ENCODE results near the gene RASGRP3. TPM values are rescaled to one million over a fixed set of nuclear protein-coding genes. Genes with fewer than 3 reads are reported as not detected.

RASGRP3 gene
- total RNA-seq, 4 donors from 2014 or later = 3.7 to 10.6 (median 6.7) TPM

- intact Hi-C loops (cut with DNase I) = loop anchor here (10.0 kb wide), 1 partner anchor 488 kb away; the partner anchor contains the start of gene LTBP1
- no peak for DNase-seq (ENCODE audit: extremely low spot score)
- no peak for TF ChIP-seq EP300 (IDR thresholded peaks at IDR 0.05)
- no peak for TF ChIP-seq POLR2A (IDR thresholded peaks at IDR 0.05; ENCODE audit: low read depth)
- TF ChIP-seq POLR2AphosphoS5 (IDR thresholded peaks at IDR 0.05) = no peak
- no peak for TF ChIP-seq CTCF (IDR thresholded peaks at IDR 0.05)
- Histone ChIP-seq H3K27ac (replicated peaks in 1 of 4) (peak overlapping the region in 1 of 4 donors; percentile 42), H3K9me3 (no peaks in the 10 kb centered on the region), H3K27me3 (no peaks in the 10 kb centered on the region), H3K4me1 (peaks cover 10 to 35% (median 28%) of the 10 kb centered on the region in 4 donors), H3K36me3 (no peaks in the 10 kb centered on the region), H3K4me3 (no peak overlapping the region)
- WGBS = 83% methylated on average over 2 of the region's 2 CpGs
Observed at GRCh38 chr2:33432871-33433270, 43.6 kb upstream of the RASGRP3 start.

GRCh38 chr2:33433279-33434235, 42.9 kb upstream of the RASGRP3 start:
- H3K27me3 ChIP-seq = no peaks in the 10 kb centered on the region
- TF ChIP-seq EP300 (IDR thresholded peaks at IDR 0.05) (no peak), POLR2A (IDR thresholded peaks at IDR 0.05; ENCODE audit: low read depth) (no peak), CTCF (IDR thresholded peaks at IDR 0.05) (no peak), POLR2AphosphoS5 (IDR thresholded peaks at IDR 0.05) (no peak)
- no peak for DNase-seq (ENCODE audit: extremely low spot score)
- H3K4me3 ChIP-seq = no peak overlapping the region
- H3K27ac ChIP-seq (replicated peaks in 1 of 4) = peak overlapping the region; percentile 35 to 42 (median 40)
- H3K9me3 ChIP-seq = no peaks in the 10 kb centered on the region
- no peaks in the 10 kb centered on the region for H3K36me3 ChIP-seq
- peaks cover 10 to 41% (median 34%) of the 10 kb centered on the region in 4 donors for H3K4me1 ChIP-seq
- WGBS = 68% methylated on average over 7 of the region's 7 CpGs
- intact Hi-C loops (cut with DNase I) = loop anchor here (10.0 kb wide), 1 partner anchor 489 kb away; the partner anchor contains the start of gene LTBP1

- Histone ChIP-seq H3K4me1 (peaks cover 10 to 42% (median 30%) of the 10 kb centered on the region in 4 donors), H3K27ac (replicated peaks in 1 of 4) (peak overlapping the region in 1 of 4 donors; percentile 66), H3K27me3 (no peaks in the 10 kb centered on the region), H3K4me3 (no peak overlapping the region), H3K9me3 (no peaks in the 10 kb centered on the region), H3K36me3 (no peaks in the 10 kb centered on the region)
- 82% methylated on average over 8 of the region's 8 CpGs for WGBS
- TF ChIP-seq EP300 (IDR thresholded peaks at IDR 0.05) (no peak), POLR2A (IDR thresholded peaks at IDR 0.05; ENCODE audit: low read depth) (no peak), CTCF (IDR thresholded peaks at IDR 0.05) (no peak), POLR2AphosphoS5 (IDR thresholded peaks at IDR 0.05) (no peak)
- no peak for DNase-seq (ENCODE audit: extremely low spot score)
- intact Hi-C loops (cut with DNase I) = loop anchor here (5.0 to 10.0 kb wide), 3 partner anchors 158 to 491 kb away; partner anchors contain the start of gene LTBP1
Observed at GRCh38 chr2:33435518-33435917, 40.9 kb upstream of the RASGRP3 start.

GRCh38 chr2:33436083-33436482, 40.4 kb upstream of the RASGRP3 start:
- H3K4me3 ChIP-seq = peak overlapping the region in 1 of 4 donors; percentile 21
- no peak for DNase-seq (ENCODE audit: extremely low spot score)
- no peaks in the 10 kb centered on the region for H3K9me3 ChIP-seq
- H3K4me1 ChIP-seq = peaks cover 10 to 40% (median 30%) of the 10 kb centered on the region in 4 donors
- 20% methylated on average over 1 of the region's 1 CpG for WGBS
- no peaks in the 10 kb centered on the region for H3K36me3 ChIP-seq
- H3K27me3 ChIP-seq = no peaks in the 10 kb centered on the region
- intact Hi-C loops (cut with DNase I) = loop anchor here (5.0 to 10.0 kb wide), 3 partner anchors 159 to 491 kb away; partner anchors contain the start of gene LTBP1
- TF ChIP-seq POLR2A (IDR thresholded peaks at IDR 0.05; ENCODE audit: low read depth) (no peak), CTCF (IDR thresholded peaks at IDR 0.05) (no peak), POLR2AphosphoS5 (IDR thresholded peaks at IDR 0.05) (peak in 1 of 2 donors; percentile 11), EP300 (IDR thresholded peaks at IDR 0.05) (no peak)
- peak overlapping the region; percentile 5 to 66 (median 6) for H3K27ac ChIP-seq (replicated peaks in 1 of 4)
